ENCODE results near the gene TNXB. TPM values are rescaled to one million over a fixed set of nuclear protein-coding genes. Genes with fewer than 3 reads are reported as not detected.

TNXB gene
- total and polyA plus RNA-seq, 12 donors = 36.2 to 123 (median 61.4) TPM

DNA sequence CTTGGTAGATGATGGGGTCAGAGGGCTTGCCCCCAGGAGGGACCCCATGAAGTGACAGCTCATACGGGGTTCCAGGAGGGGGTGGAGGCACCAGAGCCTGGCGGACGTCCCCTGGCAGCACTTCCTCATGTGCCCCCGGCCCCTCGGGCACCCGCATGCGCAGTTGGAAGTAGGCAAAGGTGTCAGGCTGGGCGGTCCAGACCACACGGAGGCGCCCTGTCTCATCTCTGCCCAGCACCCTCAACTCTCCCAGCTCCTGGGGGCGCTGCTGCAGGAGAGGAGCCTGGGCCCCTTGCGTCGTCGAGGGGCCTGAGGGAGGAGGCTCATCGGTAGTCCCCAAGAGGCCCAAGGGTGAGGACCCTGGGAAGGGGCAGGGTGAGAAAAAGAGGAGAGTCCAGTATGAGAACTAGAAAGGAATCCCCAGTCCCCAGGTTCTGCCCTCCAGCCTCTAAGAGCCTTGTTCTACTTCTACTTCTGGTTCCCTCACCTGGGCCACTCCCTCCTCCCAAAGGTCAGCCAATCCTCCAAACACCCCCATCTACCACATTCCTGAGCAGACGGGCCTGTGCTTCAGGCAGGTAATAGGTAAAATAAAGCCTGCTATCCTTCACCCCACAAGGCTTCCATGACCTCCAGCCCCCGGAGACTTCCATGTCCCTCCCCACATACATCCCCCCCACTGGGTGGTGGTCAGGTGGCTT, 23.2 kb downstream of the TNXB start:
- TF ChIP-seq, protein P1, sequence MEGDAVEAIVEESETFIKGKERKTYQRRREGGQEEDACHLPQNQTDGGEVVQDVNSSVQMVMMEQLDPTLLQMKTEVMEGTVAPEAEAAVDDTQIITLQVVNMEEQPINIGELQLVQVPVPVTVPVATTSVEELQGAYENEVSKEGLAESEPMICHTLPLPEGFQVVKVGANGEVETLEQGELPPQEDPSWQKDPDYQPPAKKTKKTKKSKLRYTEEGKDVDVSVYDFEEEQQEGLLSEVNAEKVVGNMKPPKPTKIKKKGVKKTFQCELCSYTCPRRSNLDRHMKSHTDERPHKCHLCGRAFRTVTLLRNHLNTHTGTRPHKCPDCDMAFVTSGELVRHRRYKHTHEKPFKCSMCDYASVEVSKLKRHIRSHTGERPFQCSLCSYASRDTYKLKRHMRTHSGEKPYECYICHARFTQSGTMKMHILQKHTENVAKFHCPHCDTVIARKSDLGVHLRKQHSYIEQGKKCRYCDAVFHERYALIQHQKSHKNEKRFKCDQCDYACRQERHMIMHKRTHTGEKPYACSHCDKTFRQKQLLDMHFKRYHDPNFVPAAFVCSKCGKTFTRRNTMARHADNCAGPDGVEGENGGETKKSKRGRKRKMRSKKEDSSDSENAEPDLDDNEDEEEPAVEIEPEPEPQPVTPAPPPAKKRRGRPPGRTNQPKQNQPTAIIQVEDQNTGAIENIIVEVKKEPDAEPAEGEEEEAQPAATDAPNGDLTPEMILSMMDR (IDR thresholded peaks at IDR 0.05) = no peak
- Histone ChIP-seq H3K4me1 (peaks cover 5 to 46% (median 25%) of the 10 kb centered on the region in 9 donors), H3K27me3 (peaks cover 0 to 27% (median 3%) of the 10 kb centered on the region in 7 donors), H3K36me3 (peaks cover 0 to 89% (median 11%) of the 10 kb centered on the region in 9 donors), H3K27ac (peak overlapping the region in 7 of 10 donors; percentile 1 to 87 (median 77)), H3K4me3 (no peak overlapping the region), H3K9me3 (no peaks in the 10 kb centered on the region)
- ATAC-seq (no peak), DNase-seq (no peak)
- intact Hi-C loops (cut with DNase I) = no loop called here
- 87 to 91% methylated on average over 17 of the region's 17 CpGs for WGBS, 2 donors

DNA sequence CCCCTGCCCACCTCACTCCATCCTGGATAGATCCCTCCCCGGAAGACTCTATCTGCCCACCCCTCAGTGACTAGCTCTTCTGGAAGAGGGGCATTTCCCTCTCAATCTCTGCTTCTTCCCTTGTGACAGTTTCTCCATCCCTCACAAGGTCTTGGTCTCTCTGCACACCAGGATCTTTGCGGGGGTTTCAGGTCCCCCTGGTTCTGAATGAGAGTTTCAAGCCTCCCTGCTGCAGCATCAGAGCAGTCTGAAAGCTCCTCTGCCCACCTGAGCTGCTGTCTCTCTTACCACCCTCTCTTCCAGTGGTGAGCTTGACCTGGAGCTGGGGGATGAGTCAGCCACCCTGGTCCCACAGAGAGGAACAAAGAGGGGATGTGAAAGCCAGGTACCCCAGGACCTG, 24.4 kb downstream of the TNXB start:
- Histone ChIP-seq H3K4me1 (peaks cover 5 to 53% (median 25%) of the 10 kb centered on the region in 9 donors), H3K36me3 (peaks cover 0 to 89% (median 6%) of the 10 kb centered on the region in 9 donors), H3K9me3 (no peaks in the 10 kb centered on the region), H3K4me3 (no peak overlapping the region), H3K27me3 (peaks cover 0 to 27% (median 3%) of the 10 kb centered on the region in 7 donors), H3K27ac (no peak overlapping the region)
- ATAC-seq = no peak
- 88 to 100% methylated on average over 2 of the region's 2 CpGs for WGBS, 2 donors
- TF ChIP-seq, protein P1 (IDR thresholded peaks at IDR 0.05) = no peak
- DNase-seq = no peak
- intact Hi-C loops (cut with DNase I) = no loop called here

DNA sequence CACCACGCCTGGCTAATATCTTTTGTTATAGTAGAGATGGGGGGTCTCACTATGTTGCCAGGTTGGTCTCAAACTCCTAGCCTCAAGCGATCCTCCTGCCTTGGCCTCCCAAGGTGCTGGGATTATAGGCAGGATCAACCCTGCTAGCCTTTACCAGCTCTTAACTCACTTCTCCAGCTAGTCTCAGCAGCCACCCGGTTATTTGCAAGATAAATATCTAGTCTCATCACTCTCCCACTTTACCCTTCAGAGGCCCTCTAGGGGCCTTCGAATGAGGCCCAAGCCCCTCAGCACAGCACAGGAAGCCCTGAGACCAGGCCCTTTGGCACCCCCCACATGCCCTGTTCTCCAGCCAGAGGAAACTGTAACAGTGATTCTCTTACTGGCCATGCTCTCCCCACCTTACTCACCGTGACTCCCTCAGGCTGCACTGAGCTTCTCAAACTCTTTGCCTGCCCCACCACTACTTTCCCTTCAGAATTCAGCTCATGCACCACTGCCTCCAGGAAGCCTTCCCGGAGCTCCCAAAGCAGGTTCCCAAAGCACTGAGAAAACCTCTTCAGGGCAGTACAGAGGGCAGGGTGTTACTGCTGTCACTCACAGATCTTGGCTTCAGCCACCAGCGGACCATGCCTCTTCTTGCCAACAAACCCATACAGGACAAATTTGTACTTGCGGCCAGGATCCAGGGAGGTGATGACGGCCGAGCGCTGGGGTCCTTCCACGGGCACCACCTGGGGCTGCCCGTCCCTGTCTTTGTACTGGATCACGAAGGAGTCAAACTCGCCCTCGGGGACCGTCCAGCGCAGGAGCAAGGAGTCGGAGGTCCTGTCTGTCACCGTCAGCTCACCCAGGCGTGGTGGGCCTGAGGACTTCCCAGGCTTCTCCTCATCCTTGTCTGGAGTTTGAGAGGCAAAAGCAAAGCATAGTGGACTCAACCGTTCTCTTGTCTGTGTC, 25.0 kb downstream of the TNXB start:
- H3K27ac ChIP-seq = peak overlapping the region in 2 of 10 donors; percentile 34 to 78
- 92% methylated on average over 22 of the region's 22 CpGs for WGBS, 2 donors
- DNase-seq (no peak), ATAC-seq (no peak)
- intact Hi-C loops (cut with DNase I) = no loop called here
- no peak overlapping the region for H3K4me3 ChIP-seq
- TF ChIP-seq, protein P1 (IDR thresholded peaks at IDR 0.05) = no peak
- H3K4me1 ChIP-seq = peaks cover 5 to 53% (median 25%) of the 10 kb centered on the region in 9 donors
- no peaks in the 10 kb centered on the region for H3K9me3 ChIP-seq
- H3K27me3 ChIP-seq = peaks cover 0 to 27% (median 3%) of the 10 kb centered on the region in 7 donors
- H3K36me3 ChIP-seq = peaks cover 0 to 89% (median 9%) of the 10 kb centered on the region in 9 donors

DNA sequence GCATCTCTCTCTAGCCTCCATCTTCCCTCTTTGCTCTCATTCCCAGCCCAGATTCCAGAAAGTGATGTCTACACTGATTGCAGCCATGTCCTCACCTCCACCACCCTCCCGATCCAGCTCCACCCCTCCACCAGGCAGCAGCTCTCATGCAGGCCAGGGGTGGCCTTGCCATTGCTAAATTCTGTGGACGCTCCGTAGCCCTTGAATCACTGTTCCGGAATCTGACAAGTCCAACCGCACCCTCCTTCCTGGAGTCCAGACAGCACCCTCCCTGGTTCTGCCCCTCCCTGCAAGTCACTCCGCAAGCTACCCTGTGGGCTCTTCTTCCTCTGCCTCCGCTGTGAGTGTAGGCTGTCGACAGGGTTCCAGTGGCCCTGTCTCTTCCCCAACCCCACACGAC, 26.2 kb downstream of the TNXB start:
- H3K4me1 ChIP-seq = peaks cover 5 to 46% (median 20%) of the 10 kb centered on the region in 9 donors
- H3K9me3 ChIP-seq = no peaks in the 10 kb centered on the region
- TF ChIP-seq, protein P1 (IDR thresholded peaks at IDR 0.05) = no peak
- no peak overlapping the region for H3K4me3 ChIP-seq
- ATAC-seq (peak in 6 of 8 donors; percentile 18 to 60 (median 40)), DNase-seq (peak in 1 of 2 donors; percentile 48)
- intact Hi-C loops (cut with DNase I) = no loop called here
- peak overlapping the region in 7 of 10 donors; percentile 45 to 78 (median 58) for H3K27ac ChIP-seq
- peaks cover 0 to 91% (median 9%) of the 10 kb centered on the region in 9 donors for H3K36me3 ChIP-seq
- H3K27me3 ChIP-seq = peaks cover 0 to 23% (median 3%) of the 10 kb centered on the region in 7 donors
- WGBS, 2 donors = 53 to 65% methylated on average over 9 of the region's 9 CpGs
